K562 (cell line): ENCODE data around the gene PRMT2. TPM values are rescaled to one million over a fixed set of nuclear protein-coding genes. Genes with fewer than 3 reads are reported as not detected.

Source experiments
- ATAC-seq: fragments of 200-7000 bp; cut with Tn5 transposase; 3 replicates; pipeline ENCODE4 v1.9.1; 2020; ENCODE audit warnings: moderate library complexity
- BruUV-seq: library from RNA; stranded (reverse); fragments of 400-500 nt; replicated peaks from 2 replicates; lab custom pipeline; 2021; lab: Mats Ljungman, UMichigan
- CTCF ChIA-PET: fragments of 300-600 bp; formaldehyde crosslinking; extraction: SDS; loops from one replicate; lab custom pipeline; 2021; ENCODE audit warnings: low intra/inter-chr PET ratio; lab: Yijun Ruan, JAX
- POLR2A ChIA-PET: fragments of 300-600, 350-650 bp; sonication (Branson Sonifier 250); formaldehyde crosslinking; extraction: SDS; loops from one replicate; lab custom pipeline; 2021; ENCODE audit warnings: antibody characterized with exemption, inconsistent platforms; lab: Yijun Ruan, JAX
- DNase-seq, 4 experiments: peaks; one replicate each; pipeline versions ENCODE4 v3.0.0 to v3.0.0-alpha.2; 2011 to 2018; ENCODE audit warnings: low spot score in 3 of 4, mixed read lengths in 3 of 4; ENCODE audit errors: extremely low read depth in 1 of 4
- FAIRE-seq: peaks from 2 replicates; lab custom pipeline; 2011; peaks lifted over from hg19 to GRCh38; lab: Jason Lieb, UNC
- H2AFZ ChIP-seq: 2 replicates; pipeline ENCODE4 v1.6.0; 2011; ENCODE audit warnings: low read depth, low read length, control low read depth, inconsistent platforms
- H3K27ac ChIP-seq: fragments of 200-600 bp; 3 replicates; pipeline ENCODE4 v1.8.0; 2011; ENCODE audit warnings: low read depth, mild to moderate bottlenecking, control low read depth, inconsistent platforms, low read length, moderate library complexity, mixed read lengths; ENCODE audit errors: extremely low read depth
- H3K27me3 ChIP-seq, 2 experiments: fragments of 300-600 bp in 1 of 2; 2 replicates in 1 of 2; 3 replicates in 1 of 2; pipeline versions ENCODE4 v1.6.0 to v1.8.0; 2011; ENCODE audit warnings: inconsistent platforms in 2 of 2, low read length in 2 of 2, mild to moderate bottlenecking in 1 of 2, mixed read lengths in 1 of 2, moderate library complexity in 1 of 2; ENCODE audit not compliant: control insufficient read depth in 2 of 2, insufficient read depth in 2 of 2
- H3K36me3 ChIP-seq: fragments of 300-600 bp; 3 replicates; pipeline ENCODE4 v1.8.0; 2011; ENCODE audit warnings: mild to moderate bottlenecking, low read length, inconsistent platforms; ENCODE audit not compliant: control insufficient read depth, insufficient read depth
- H3K4me1 ChIP-seq, 2 experiments: fragments of 200-600 bp in 1 of 2; replicated peaks in 1 of 2; 2 replicates in 1 of 2; 3 replicates in 1 of 2; pipeline versions ENCODE4 v1.5.1 to v1.8.0; 2011; ENCODE audit warnings: inconsistent platforms in 2 of 2, low read length in 2 of 2, mild to moderate bottlenecking in 1 of 2, mixed read lengths in 1 of 2, moderate library complexity in 1 of 2; ENCODE audit not compliant: control insufficient read depth in 2 of 2, insufficient read depth in 2 of 2
- H3K4me2 ChIP-seq: 2 replicates; pipeline ENCODE4 v1.6.1; 2011; ENCODE audit warnings: low read length, control low read depth, inconsistent platforms, mixed read lengths; ENCODE audit not compliant: insufficient read depth
- H3K4me3 ChIP-seq: fragments of 200-600 bp; sonication (generic), shearing (Covaris generic); 2 replicates; pipeline ENCODE4 v1.5.1; 2016; ENCODE audit warnings: control low read depth, inconsistent platforms
- H3K79me2 ChIP-seq: fragments of 200-600 bp; 3 replicates; pipeline ENCODE4 v1.8.0; 2011; ENCODE audit warnings: low read length, inconsistent platforms; ENCODE audit not compliant: control insufficient read depth, insufficient read depth
- H3K9ac ChIP-seq, 2 experiments: 2 replicates each; pipeline versions ENCODE4 v1.6.0 to v1.6.1; 2011; ENCODE audit warnings: low read depth in 2 of 2, low read length in 2 of 2, control low read depth in 1 of 2, inconsistent platforms in 1 of 2, mild to moderate bottlenecking in 1 of 2, mixed read lengths in 1 of 2; ENCODE audit not compliant: insufficient read depth in 1 of 2
- H3K9me1 ChIP-seq: one replicate; pipeline ENCODE4 v1.6.0; 2011; ENCODE audit warnings: inconsistent platforms, mild to moderate bottlenecking, low read length, moderate library complexity; ENCODE audit not compliant: control insufficient read depth, insufficient read depth
- H3K9me3 ChIP-seq: replicated peaks from 2 replicates; pipeline ENCODE4 v1.5.1; 2011; ENCODE audit warnings: low read depth, low read length, inconsistent platforms; ENCODE audit not compliant: control insufficient read depth, insufficient read depth
- H4K20me1 ChIP-seq: replicated peaks from 2 replicates; pipeline ENCODE4 v1.6.1; 2011; ENCODE audit warnings: low read length, inconsistent platforms, mixed read lengths; ENCODE audit not compliant: control insufficient read depth, insufficient read depth
- ATF6 ChIP-seq: sonication (generic); formaldehyde crosslinking; IDR thresholded peaks from 2 replicates; pipeline ENCODE4 v1.4.0; 2020; ENCODE audit warnings: mild to moderate bottlenecking, missing genetic modification reagents
- BACH1 ChIP-seq: fragments of 200-800 bp; sonication (Bioruptor generic); IDR thresholded peaks from 2 replicates; pipeline ENCODE4 v1.6.1; 2016; ENCODE audit warnings: missing genetic modification characterization, missing compliant biosample characterization
- CBX8 ChIP-seq: fragments of 200-600 bp; sonication (generic); IDR thresholded peaks from 2 replicates; pipeline ENCODE4 v1.6.1; 2012; ENCODE audit warnings: borderline replicate concordance, mixed run types, low read depth, mild to moderate bottlenecking, moderate library complexity, mixed read lengths, low read length, control low read depth, inconsistent platforms; ENCODE audit not compliant: poor library complexity, severe bottlenecking; ENCODE audit errors: extremely low read depth
- CHD2 ChIP-seq: IDR thresholded peaks from 2 replicates; pipeline ENCODE4 v1.6.1; 2011; ENCODE audit warnings: low read depth, low read length
- JUN ChIP-seq, 2 experiments: sonication (generic) in 1 of 2; formaldehyde crosslinking in 1 of 2; IDR thresholded peaks; 2 replicates each; pipeline versions ENCODE4 v1.6.1 to v1.8.0; 2012 to 2022; ENCODE audit warnings: borderline replicate concordance in 2 of 2, mild to moderate bottlenecking in 2 of 2, improper control_type of control experiment in 1 of 2, low read depth in 1 of 2, low read length in 1 of 2, missing genetic modification reagents in 1 of 2
- RFX5 ChIP-seq: IDR thresholded peaks from 2 replicates; pipeline ENCODE4 v1.6.1; 2011; ENCODE audit warnings: low read depth, mild to moderate bottlenecking, improper control_type of control experiment, low read length
- SMAD4 ChIP-seq: fragments of 250-450 bp; sonication (Bioruptor Pico); conservative IDR thresholded peaks from 2 replicates; pipeline ENCODE4 v1.8.0; 2021; ENCODE audit warnings: inconsistent platforms, mild to moderate bottlenecking, moderate library complexity
- ZNF224 ChIP-seq: sonication (generic); formaldehyde crosslinking; IDR thresholded peaks from 2 replicates; pipeline ENCODE4 v1.8.0; 2022; ENCODE audit warnings: mild to moderate bottlenecking, missing genetic modification reagents
- ZNF3 ChIP-seq: fragments of 250-450 bp; sonication (Bioruptor Pico); IDR thresholded peaks from 2 replicates; pipeline ENCODE4 v1.5.0; 2021; ENCODE audit warnings: mild to moderate bottlenecking, moderate library complexity
- ZNF316 ChIP-seq: fragments of 450-650 bp; IDR thresholded peaks from 2 replicates; pipeline ENCODE4 v1.6.1; 2016
- ZNF449 ChIP-seq: fragments of 250-450 bp; sonication (Bioruptor Pico); IDR thresholded peaks from 2 replicates; pipeline ENCODE4 v1.8.0; 2022; ENCODE audit warnings: moderate library complexity, mild to moderate bottlenecking, inconsistent platforms
- WGBS: fragments of 100-300 bp; shearing (Covaris generic); methylation state at CpG from one replicate; pipeline ENCODE4 v1.1.6; 2016; ENCODE audit warnings: low coverage, mixed read lengths; ENCODE audit not compliant: insufficient coverage; ENCODE audit errors: missing lambda C conversion rate; 5-methylcytosine and 5-hydroxymethylcytosine counted together
- in situ Hi-C: fragments of 300-500 bp; cut with MboI; formaldehyde crosslinking; loops from 4 replicates; pipeline ENCODE4 v1.15.0; 2018; ENCODE audit warnings: inconsistent platforms, mixed read lengths
- intact Hi-C: fragments of 100-400 bp; cut with micrococcal nuclease; formaldehyde crosslinking; loops from 2 replicates; pipeline ENCODE4 v1.14.2; 2022
- polyA plus RNA-seq, 8 experiments: library from polyadenylated mRNA; depleted of rRNA in 4 of 8; stranded (reverse) in 5 of 8; unstranded in 3 of 8; fragments of >200 nt; fragmentation: Nextera tagmentation in 2 of 8; fragmentation: Illumina TruSeq in 1 of 8; extraction: Ambion mirVana in 2 of 8; extraction: Trizol in 1 of 8; gene quantifications; 2 replicates each; pipeline versions ENCODE4 v1.2.1 to v1.2.3, GENCODE V29; 2011 to 2014; ENCODE audit warnings: inconsistent platforms in 1 of 8, missing spikeins in 1 of 8
- total RNA-seq, 7 experiments: library from RNA; depleted of rRNA in 6 of 7; stranded (reverse); fragments of >200 nt in 6 of 7; fragmentation: Illumina TruSeq in 2 of 7; extraction: Trizol in 2 of 7; gene quantifications; 2 replicates each; pipeline versions ENCODE4 v1.2.1 to v1.2.3, GENCODE V29; 2011 to 2021; ENCODE audit warnings: low replicate concordance in 1 of 7
- TF ChIP-seq, protein P1 (sequence below): fragments of 450-650 bp; formaldehyde crosslinking; IDR thresholded peaks from 2 replicates; pipeline ENCODE4 v1.4.0; 2022; ENCODE audit warnings: missing genetic modification characterization
- TF ChIP-seq, protein P2 (sequence below): fragments of 450-650 bp; IDR thresholded peaks from 2 replicates; pipeline ENCODE4 v1.6.1; 2016; ENCODE audit warnings: low read depth, mild to moderate bottlenecking, moderate library complexity
- TF ChIP-seq, protein P3 (sequence below): fragments of 450-650 bp; formaldehyde crosslinking; IDR thresholded peaks from 2 replicates; pipeline ENCODE4 v1.4.0; 2022; ENCODE audit warnings: mild to moderate bottlenecking, moderate library complexity

Gene PRMT2
- total and polyA plus RNA-seq, 9 of the 15 experiments (the other 6 are each of a cell fraction or from before 2014, with no cell fraction given) = 37.2 to 85.7 (median 59.3) TPM

GRCh38 chr21:46596201-46596600 is 39.3 kb upstream of the PRMT2 start:
- no peak overlapping the region for H3K4me2 ChIP-seq
- CTCF ChIA-PET = no interaction called here
- 30% methylated on average over 1 of the region's 1 CpG for WGBS
- POLR2A ChIA-PET = interaction anchor here (1.9 kb wide), 1 partner anchor 10 kb away, joined by 5 read pairs; no protein-coding TSS in a partner anchor
- H4K20me1 ChIP-seq = no peaks in the 10 kb centered on the region
- no peak overlapping the region for H2AFZ ChIP-seq
- intact Hi-C loops = no loop called here
- no peaks in the 10 kb centered on the region for H3K36me3 ChIP-seq
- H3K27me3 ChIP-seq = peaks cover 0 to 4% of the 10 kb centered on the region in 2 experiments; a peak in 1 of 5 replicates
- no peak for ATAC-seq
- in situ Hi-C loops = no loop called here
- H3K4me3 ChIP-seq = no peak overlapping the region
- H3K9me1 ChIP-seq = no peaks in the 10 kb centered on the region
- H3K4me1 ChIP-seq = peaks cover 12 to 19% of the 10 kb centered on the region in 2 experiments; a peak in 4 of 5 replicates
- peaks cover 3% of the 10 kb centered on the region; the same call in 1 of the 2 replicates for H3K9me3 ChIP-seq
- H3K79me2 ChIP-seq = no peaks in the 10 kb centered on the region
- no peak overlapping the region for H3K27ac ChIP-seq
- no peak overlapping the region for H3K9ac ChIP-seq
- FAIRE-seq = no peak
- peak in 1 of 4 experiments; percentile 4 for DNase-seq
- BruUV-seq = no TSS peak
- TF ChIP-seq CHD2 (no peak), ZNF3 (CRISPR knock-in tag) (no peak), RFX5 (no peak), JUN (IDR thresholded peaks at IDR 0.05; ENCODE audit: borderline replicate concordance, low read depth, low read length) (no peak), JUN (CRISPR knock-in tag; IDR thresholded peaks at IDR 0.05; ENCODE audit: borderline replicate concordance) (no peak), ZNF449 (CRISPR knock-in tag) (no peak), SMAD4 (CRISPR knock-in tag) (no peak), ZNF316 (no peak), ATF6 (CRISPR knock-in tag) (no peak), BACH1 (tag) (no peak), ZNF224 (CRISPR knock-in tag) (no peak), CBX8 (no peak)
- TF ChIP-seq, protein P1, sequence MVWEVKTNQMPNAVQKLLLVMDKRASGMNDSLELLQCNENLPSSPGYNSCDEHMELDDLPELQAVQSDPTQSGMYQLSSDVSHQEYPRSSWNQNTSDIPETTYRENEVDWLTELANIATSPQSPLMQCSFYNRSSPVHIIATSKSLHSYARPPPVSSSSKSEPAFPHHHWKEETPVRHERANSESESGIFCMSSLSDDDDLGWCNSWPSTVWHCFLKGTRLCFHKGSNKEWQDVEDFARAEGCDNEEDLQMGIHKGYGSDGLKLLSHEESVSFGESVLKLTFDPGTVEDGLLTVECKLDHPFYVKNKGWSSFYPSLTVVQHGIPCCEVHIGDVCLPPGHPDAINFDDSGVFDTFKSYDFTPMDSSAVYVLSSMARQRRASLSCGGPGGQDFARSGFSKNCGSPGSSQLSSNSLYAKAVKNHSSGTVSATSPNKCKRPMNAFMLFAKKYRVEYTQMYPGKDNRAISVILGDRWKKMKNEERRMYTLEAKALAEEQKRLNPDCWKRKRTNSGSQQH = no peak
- TF ChIP-seq, protein P2, sequence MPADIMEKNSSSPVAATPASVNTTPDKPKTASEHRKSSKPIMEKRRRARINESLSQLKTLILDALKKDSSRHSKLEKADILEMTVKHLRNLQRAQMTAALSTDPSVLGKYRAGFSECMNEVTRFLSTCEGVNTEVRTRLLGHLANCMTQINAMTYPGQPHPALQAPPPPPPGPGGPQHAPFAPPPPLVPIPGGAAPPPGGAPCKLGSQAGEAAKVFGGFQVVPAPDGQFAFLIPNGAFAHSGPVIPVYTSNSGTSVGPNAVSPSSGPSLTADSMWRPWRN = no peak
- TF ChIP-seq, protein P3, sequence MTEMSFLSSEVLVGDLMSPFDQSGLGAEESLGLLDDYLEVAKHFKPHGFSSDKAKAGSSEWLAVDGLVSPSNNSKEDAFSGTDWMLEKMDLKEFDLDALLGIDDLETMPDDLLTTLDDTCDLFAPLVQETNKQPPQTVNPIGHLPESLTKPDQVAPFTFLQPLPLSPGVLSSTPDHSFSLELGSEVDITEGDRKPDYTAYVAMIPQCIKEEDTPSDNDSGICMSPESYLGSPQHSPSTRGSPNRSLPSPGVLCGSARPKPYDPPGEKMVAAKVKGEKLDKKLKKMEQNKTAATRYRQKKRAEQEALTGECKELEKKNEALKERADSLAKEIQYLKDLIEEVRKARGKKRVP (CRISPR knock-in tag) = no peak
